ENCODE measurements around the gene RNF20. TPM values are rescaled to one million over a fixed set of nuclear protein-coding genes. Genes with fewer than 3 reads are reported as not detected.

The RNF20 gene
- total and polyA plus RNA-seq, 7 donors = 8.4 to 47.1 (median 27.2) TPM

DNA sequence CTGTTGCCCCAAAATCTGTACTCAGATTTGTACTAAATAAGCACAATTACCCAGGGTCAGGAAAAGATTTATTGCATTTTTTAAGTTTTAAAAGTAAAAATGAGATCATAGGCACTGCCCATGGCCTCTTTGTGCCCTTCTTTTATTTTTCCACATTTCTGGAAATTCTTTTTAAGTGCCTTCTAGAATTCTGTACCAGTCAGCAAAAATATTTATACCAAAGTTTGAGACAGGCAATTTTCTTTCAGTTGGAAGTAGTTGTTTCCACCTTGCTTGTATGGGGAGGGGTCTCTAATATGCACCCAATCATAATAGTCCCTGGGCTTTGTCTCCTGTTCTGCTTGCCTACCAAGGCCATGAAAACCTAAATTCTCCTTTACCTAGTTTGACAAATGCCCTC, 5.6 kb upstream of the RNF20 start:
- TF ChIP-seq POLR2AphosphoS5 (IDR thresholded peaks at IDR 0.05) = no peak
- TF ChIP-seq POLR2A (IDR thresholded peaks at IDR 0.05) = no peak
- no peak for TF ChIP-seq EP300 (IDR thresholded peaks at IDR 0.05)
- TF ChIP-seq, protein P1, sequence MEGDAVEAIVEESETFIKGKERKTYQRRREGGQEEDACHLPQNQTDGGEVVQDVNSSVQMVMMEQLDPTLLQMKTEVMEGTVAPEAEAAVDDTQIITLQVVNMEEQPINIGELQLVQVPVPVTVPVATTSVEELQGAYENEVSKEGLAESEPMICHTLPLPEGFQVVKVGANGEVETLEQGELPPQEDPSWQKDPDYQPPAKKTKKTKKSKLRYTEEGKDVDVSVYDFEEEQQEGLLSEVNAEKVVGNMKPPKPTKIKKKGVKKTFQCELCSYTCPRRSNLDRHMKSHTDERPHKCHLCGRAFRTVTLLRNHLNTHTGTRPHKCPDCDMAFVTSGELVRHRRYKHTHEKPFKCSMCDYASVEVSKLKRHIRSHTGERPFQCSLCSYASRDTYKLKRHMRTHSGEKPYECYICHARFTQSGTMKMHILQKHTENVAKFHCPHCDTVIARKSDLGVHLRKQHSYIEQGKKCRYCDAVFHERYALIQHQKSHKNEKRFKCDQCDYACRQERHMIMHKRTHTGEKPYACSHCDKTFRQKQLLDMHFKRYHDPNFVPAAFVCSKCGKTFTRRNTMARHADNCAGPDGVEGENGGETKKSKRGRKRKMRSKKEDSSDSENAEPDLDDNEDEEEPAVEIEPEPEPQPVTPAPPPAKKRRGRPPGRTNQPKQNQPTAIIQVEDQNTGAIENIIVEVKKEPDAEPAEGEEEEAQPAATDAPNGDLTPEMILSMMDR (IDR thresholded peaks at IDR 0.05) = no peak
- no peak overlapping the region for H3K4me3 ChIP-seq
- no peaks in the 10 kb centered on the region for H3K36me3 ChIP-seq
- intact Hi-C loops (cut with DNase I) = no loop called here
- H3K27me3 ChIP-seq = no peaks in the 10 kb centered on the region
- H3K4me1 ChIP-seq = peaks cover 2 to 4% (median 3%) of the 10 kb centered on the region in 4 donors
- no peaks in the 10 kb centered on the region for H3K9me3 ChIP-seq
- DNase-seq = no peak
- no peak overlapping the region for H3K27ac ChIP-seq

DNA sequence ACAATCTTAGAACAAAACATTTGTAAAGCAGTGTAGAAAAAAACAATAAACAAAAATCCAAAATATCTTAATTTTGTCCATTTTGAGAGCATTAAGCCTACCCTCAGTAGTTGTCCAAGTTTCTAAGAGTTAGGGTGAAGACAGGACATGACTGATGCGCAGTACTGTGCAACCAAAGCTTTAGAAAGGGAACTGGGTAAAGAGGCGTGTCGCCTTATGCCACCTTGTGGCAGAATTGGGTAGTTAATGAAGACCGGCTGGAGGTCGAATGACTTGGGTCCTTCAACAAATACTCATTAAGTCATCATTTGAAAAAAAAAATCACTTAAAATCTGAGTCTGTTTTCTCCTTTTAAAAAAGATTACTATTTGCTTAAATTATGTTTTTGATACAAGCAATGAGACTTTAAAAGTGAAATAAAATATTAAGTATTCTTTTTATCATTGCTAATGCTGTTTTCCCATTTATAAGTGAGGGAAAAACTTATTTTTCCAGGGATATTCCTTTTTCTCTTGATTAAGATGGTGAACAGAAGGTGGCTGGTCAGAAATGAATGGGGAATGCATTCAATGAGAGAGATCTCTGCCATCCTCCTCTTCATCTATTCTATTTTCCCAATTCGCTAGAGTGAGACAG, 3.5 kb upstream of the RNF20 start:
- Histone ChIP-seq H3K9me3 (no peaks in the 10 kb centered on the region), H3K27me3 (no peaks in the 10 kb centered on the region), H3K4me1 (peaks cover 2 to 17% (median 16%) of the 10 kb centered on the region in 4 donors), H3K4me3 (no peak overlapping the region), H3K36me3 (no peaks in the 10 kb centered on the region), H3K27ac (no peak overlapping the region)
- TF ChIP-seq, protein P1 (IDR thresholded peaks at IDR 0.05) = peak; percentile 19 to 75 (median 71)
- TF ChIP-seq EP300 (IDR thresholded peaks at IDR 0.05) = no peak
- TF ChIP-seq POLR2AphosphoS5 (IDR thresholded peaks at IDR 0.05) = no peak
- no peak for TF ChIP-seq POLR2A (IDR thresholded peaks at IDR 0.05)
- DNase-seq = peak; percentile 69
- intact Hi-C loops (cut with DNase I) = loop anchor here (1.0 to 10.0 kb wide), 4 partner anchors 43 to 1715 kb away; a partner anchor contains a TSS
- 18% methylated on average over 6 of the region's 6 CpGs for WGBS, 2 donors

DNA sequence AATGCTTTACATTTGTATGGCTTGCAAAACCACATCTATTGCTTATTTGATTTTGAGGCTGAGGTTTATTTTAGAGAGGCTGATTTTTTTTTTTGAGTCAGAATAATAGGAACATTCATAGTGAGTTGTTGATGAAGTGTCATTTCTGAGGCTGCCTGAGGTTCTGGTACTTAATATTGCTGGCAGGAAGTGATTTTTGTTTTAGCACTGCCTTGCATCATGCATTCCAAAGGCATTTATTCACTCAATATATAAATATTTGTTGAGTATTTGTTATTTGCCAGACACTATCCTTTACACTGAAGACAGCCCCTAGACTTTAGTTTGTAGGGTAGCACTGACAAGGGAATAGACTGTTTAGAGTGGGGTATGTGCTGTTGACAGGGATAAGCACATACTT, 2.7 kb downstream of the RNF20 start:
- Histone ChIP-seq H3K36me3 (peaks cover 0 to 36% (median 12%) of the 10 kb centered on the region in 4 donors), H3K4me3 (no peak overlapping the region), H3K9me3 (no peaks in the 10 kb centered on the region), H3K27ac (no peak overlapping the region), H3K27me3 (no peaks in the 10 kb centered on the region), H3K4me1 (peaks cover 0 to 41% (median 32%) of the 10 kb centered on the region in 4 donors)
- intact Hi-C loops (cut with DNase I) = loop anchor here (10.0 kb wide), 1 partner anchor 1722 kb away; no protein-coding TSS in a partner anchor
- DNase-seq = no peak
- TF ChIP-seq POLR2AphosphoS5 (IDR thresholded peaks at IDR 0.05) (no peak), EP300 (IDR thresholded peaks at IDR 0.05) (no peak)

DNA sequence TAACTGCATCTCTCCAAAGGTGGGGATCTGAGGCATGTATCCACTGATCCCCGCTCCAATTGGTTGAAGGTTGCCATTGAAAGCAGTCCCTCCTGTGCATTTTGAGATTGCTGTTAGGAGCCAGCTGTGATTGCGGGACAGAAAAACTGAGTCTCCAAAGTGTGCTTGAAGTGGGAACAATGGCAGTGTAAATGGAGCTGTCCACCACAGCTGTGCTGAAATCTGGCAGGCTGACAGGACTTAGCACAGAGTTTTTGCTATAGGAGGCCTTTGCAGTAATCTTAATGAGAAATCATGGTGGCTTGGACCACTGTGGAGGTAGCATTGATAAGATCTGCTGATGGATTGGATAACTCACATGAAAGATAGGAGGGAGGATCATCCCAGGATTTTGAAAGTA, 3.3 kb downstream of the RNF20 start:
- WGBS, 2 donors = 94 to 98% methylated on average over 2 of the region's 2 CpGs
- H3K4me3 ChIP-seq = no peak overlapping the region
- DNase-seq = no peak
- intact Hi-C loops (cut with DNase I) = loop anchor here (10.0 kb wide), 1 partner anchor 1722 kb away; no protein-coding TSS in a partner anchor
- no peaks in the 10 kb centered on the region for H3K27me3 ChIP-seq
- no peaks in the 10 kb centered on the region for H3K9me3 ChIP-seq
- H3K4me1 ChIP-seq = peaks cover 0 to 41% (median 32%) of the 10 kb centered on the region in 4 donors
- H3K36me3 ChIP-seq = peaks cover 0 to 42% (median 12%) of the 10 kb centered on the region in 4 donors
- TF ChIP-seq, protein P1 (IDR thresholded peaks at IDR 0.05) = no peak
- TF ChIP-seq POLR2A (IDR thresholded peaks at IDR 0.05) = no peak
- no peak for TF ChIP-seq EP300 (IDR thresholded peaks at IDR 0.05)
- no peak for TF ChIP-seq POLR2AphosphoS5 (IDR thresholded peaks at IDR 0.05)
- no peak overlapping the region for H3K27ac ChIP-seq

DNA sequence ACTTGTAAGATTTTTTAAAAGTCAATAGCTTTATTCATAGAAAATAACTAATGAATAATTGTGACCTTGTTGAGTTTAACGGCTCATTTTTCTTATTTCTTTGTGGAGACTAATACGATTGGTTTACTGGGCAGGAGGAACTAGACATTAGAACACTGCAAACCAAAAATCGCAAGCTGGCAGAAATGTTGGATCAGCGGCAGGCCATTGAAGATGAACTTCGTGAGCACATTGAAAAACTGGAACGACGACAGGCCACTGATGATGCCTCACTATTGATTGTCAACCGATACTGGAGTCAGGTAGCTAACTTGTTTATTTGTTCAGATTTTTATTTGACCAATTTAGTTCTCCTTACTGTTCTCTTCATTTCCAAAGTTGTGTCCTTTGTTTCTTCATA, 6.4 kb downstream of the RNF20 start:
- WGBS, 2 donors = 95% methylated on average over 8 of the region's 8 CpGs
- peaks cover 4 to 71% (median 12%) of the 10 kb centered on the region in 4 donors for H3K36me3 ChIP-seq

More for the DNA sequence above, 6.4 kb downstream of the RNF20 start:
- no peak for DNase-seq
- no peaks in the 10 kb centered on the region for H3K27me3 ChIP-seq
- H3K4me3 ChIP-seq = no peak overlapping the region
- no peak overlapping the region for H3K27ac ChIP-seq
- TF ChIP-seq POLR2A (IDR thresholded peaks at IDR 0.05) = no peak
- TF ChIP-seq, protein P1 (IDR thresholded peaks at IDR 0.05) = no peak
- no peak for TF ChIP-seq POLR2AphosphoS5 (IDR thresholded peaks at IDR 0.05)
- no peak for TF ChIP-seq EP300 (IDR thresholded peaks at IDR 0.05)
- intact Hi-C loops (cut with DNase I) = no loop called here
- H3K9me3 ChIP-seq = no peaks in the 10 kb centered on the region
- H3K4me1 ChIP-seq = peaks cover 0 to 25% (median 18%) of the 10 kb centered on the region in 4 donors
